ENCODE data around the gene EYS.

DNA sequence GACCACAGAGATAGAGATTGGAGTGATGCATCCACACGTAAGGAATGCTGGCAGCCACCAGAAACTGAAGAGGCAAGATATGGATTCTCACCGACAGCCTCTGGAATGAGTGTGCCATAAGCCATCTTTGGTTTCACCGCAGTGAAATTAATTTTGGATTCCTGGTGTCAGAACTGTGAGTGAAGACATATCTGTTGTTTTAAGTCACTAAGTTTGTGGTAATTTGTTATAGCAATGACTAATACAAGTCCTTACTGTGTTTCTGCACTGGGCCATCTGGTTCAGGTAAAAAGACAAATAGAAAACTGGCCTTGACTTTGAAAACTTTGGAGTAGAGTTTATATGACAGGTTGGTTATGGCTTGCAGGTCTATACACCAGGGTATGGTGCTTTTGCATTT is 1809.6 kb downstream of the EYS start:
- TF ChIP-seq, protein P1, sequence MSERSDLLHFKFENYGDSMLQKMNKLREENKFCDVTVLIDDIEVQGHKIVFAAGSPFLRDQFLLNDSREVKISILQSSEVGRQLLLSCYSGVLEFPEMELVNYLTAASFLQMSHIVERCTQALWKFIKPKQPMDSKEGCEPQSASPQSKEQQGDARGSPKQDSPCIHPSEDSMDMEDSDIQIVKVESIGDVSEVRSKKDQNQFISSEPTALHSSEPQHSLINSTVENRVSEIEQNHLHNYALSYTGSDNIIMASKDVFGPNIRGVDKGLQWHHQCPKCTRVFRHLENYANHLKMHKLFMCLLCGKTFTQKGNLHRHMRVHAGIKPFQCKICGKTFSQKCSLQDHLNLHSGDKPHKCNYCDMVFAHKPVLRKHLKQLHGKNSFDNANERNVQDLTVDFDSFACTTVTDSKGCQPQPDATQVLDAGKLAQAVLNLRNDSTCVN (CRISPR knock-in tag; IDR thresholded peaks at IDR 0.05; ENCODE audit: borderline replicate concordance): no peak
- TF ChIP-seq, protein P2, sequence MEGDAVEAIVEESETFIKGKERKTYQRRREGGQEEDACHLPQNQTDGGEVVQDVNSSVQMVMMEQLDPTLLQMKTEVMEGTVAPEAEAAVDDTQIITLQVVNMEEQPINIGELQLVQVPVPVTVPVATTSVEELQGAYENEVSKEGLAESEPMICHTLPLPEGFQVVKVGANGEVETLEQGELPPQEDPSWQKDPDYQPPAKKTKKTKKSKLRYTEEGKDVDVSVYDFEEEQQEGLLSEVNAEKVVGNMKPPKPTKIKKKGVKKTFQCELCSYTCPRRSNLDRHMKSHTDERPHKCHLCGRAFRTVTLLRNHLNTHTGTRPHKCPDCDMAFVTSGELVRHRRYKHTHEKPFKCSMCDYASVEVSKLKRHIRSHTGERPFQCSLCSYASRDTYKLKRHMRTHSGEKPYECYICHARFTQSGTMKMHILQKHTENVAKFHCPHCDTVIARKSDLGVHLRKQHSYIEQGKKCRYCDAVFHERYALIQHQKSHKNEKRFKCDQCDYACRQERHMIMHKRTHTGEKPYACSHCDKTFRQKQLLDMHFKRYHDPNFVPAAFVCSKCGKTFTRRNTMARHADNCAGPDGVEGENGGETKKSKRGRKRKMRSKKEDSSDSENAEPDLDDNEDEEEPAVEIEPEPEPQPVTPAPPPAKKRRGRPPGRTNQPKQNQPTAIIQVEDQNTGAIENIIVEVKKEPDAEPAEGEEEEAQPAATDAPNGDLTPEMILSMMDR (CRISPR knock-in tag; IDR thresholded peaks at IDR 0.05): no peak
- TF ChIP-seq MAZ (IDR thresholded peaks at IDR 0.05; ENCODE audit: borderline replicate concordance, low read depth, low read length) (no peak), MAZ (CRISPR knock-in tag; IDR thresholded peaks at IDR 0.05; ENCODE audit: low read depth) (no peak), POLR2AphosphoS5 (IDR thresholded peaks at IDR 0.05; ENCODE audit: low read depth, low read length) (no peak), HMGA1 (CRISPR knock-in tag; conservative IDR thresholded peaks at IDR 0.05) (no peak), ZNF326 (CRISPR knock-in tag; IDR thresholded peaks at IDR 0.05; ENCODE audit: borderline replicate concordance) (no peak), AHR (CRISPR knock-in tag; IDR thresholded peaks at IDR 0.05) (no peak), SIN3A (IDR thresholded peaks at IDR 0.05; ENCODE audit: borderline replicate concordance, low read depth, low read length) (no peak), GLMP (CRISPR knock-in tag; IDR thresholded peaks at IDR 0.05; ENCODE audit: borderline replicate concordance) (no peak), NBN (conservative IDR thresholded peaks at IDR 0.05) (no peak), MTA1 (CRISPR knock-in tag; IDR thresholded peaks at IDR 0.05; ENCODE audit: borderline replicate concordance) (no peak), ZNF33B (CRISPR knock-in tag; IDR thresholded peaks at IDR 0.05) (no peak), ZNF24 (IDR thresholded peaks at IDR 0.05) (no peak)
- TF ChIP-seq, protein P3, sequence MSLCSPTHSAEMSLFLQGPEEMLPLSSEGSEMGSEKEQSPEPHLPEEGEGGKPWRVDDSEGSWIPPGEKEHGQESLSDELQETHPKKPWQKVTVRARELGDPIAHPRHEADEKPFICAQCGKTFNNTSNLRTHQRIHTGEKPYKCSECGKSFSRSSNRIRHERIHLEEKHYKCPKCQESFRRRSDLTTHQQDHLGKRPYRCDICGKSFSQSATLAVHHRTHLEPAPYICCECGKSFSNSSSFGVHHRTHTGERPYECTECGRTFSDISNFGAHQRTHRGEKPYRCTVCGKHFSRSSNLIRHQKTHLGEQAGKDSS (CRISPR knock-in tag; IDR thresholded peaks at IDR 0.05; ENCODE audit: borderline replicate concordance, low read depth): no peak

All from HepG2 (cell line).